Measurements from ENCODE around the gene TCF19. TPM values are rescaled to one million over a fixed set of nuclear protein-coding genes. Genes with fewer than 3 reads are reported as not detected.
"Not testable (repeated sequence)": the region's sequence is repeated elsewhere in the genome, so short reads cannot be mapped to it uniquely, and the experiment has no call there.

TCF19 gene
- total and polyA plus RNA-seq, 2 experiments from 2014 or later, result 8.3 to 11.1 TPM

DNA sequence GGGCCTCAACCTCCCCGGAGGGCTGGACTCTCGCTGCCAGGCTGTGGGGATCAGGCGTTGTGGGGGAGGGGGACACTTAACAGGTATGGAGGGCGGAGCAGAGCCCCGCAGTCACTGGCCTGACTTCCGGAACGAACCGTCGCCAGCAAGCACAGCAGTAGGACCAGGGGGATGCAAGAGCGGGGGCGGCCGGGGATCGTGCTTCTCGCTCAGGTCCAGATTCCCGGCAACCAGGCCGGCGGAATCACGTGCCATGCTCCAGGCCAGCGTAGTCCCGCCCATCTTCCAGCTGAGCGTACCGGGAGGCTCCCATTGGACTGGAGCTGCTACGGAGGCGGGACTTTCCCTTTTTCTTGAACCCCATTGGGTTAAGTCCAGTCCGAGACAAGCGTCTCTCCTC is 22.1 kb downstream of the TCF19 start:
- Histone ChIP-seq H3F3A (replicated peaks; ENCODE audit: low read depth) (no peaks in the 10 kb centered on the region), H2AFZ (no peak overlapping the region), H3K4me1 (ENCODE audit: insufficient read depth) (peaks cover 32% of the 10 kb centered on the region), H3K79me2 (replicated peaks; ENCODE audit: insufficient read depth) (no peaks in the 10 kb centered on the region), H3K9me2 (ENCODE audit: insufficient read depth) (no peaks in the 10 kb centered on the region), H3K36me3 (ENCODE audit: insufficient read depth) (no peaks in the 10 kb centered on the region; the same call in 1 of the 2 replicates), H3K27ac (ENCODE audit: low read depth) (no peak overlapping the region), H3K4me2 (no peak overlapping the region; the same call in 1 of the 2 replicates), H3K4me3 (no peak overlapping the region), H4K20me1 (replicated peaks; ENCODE audit: insufficient read depth) (no peaks in the 10 kb centered on the region), H3K27me3 (ENCODE audit: insufficient read depth) (no peaks in the 10 kb centered on the region)
- DNase-seq (ENCODE audit: low spot score), result peak; percentile 95
- TF ChIP-seq ETS1 (IDR thresholded peaks at IDR 0.05), result no peak
- TF ChIP-seq EZH2phosphoT487 (IDR thresholded peaks at IDR 0.05; ENCODE audit: unreplicated experiment), result no peak
- no peak for TF ChIP-seq STAT1 (IDR thresholded peaks at IDR 0.05; ENCODE audit: unreplicated experiment)
- TF ChIP-seq ZNF114 (CRISPR knock-in tag; IDR thresholded peaks at IDR 0.05), result no peak
- TF ChIP-seq, protein P1, sequence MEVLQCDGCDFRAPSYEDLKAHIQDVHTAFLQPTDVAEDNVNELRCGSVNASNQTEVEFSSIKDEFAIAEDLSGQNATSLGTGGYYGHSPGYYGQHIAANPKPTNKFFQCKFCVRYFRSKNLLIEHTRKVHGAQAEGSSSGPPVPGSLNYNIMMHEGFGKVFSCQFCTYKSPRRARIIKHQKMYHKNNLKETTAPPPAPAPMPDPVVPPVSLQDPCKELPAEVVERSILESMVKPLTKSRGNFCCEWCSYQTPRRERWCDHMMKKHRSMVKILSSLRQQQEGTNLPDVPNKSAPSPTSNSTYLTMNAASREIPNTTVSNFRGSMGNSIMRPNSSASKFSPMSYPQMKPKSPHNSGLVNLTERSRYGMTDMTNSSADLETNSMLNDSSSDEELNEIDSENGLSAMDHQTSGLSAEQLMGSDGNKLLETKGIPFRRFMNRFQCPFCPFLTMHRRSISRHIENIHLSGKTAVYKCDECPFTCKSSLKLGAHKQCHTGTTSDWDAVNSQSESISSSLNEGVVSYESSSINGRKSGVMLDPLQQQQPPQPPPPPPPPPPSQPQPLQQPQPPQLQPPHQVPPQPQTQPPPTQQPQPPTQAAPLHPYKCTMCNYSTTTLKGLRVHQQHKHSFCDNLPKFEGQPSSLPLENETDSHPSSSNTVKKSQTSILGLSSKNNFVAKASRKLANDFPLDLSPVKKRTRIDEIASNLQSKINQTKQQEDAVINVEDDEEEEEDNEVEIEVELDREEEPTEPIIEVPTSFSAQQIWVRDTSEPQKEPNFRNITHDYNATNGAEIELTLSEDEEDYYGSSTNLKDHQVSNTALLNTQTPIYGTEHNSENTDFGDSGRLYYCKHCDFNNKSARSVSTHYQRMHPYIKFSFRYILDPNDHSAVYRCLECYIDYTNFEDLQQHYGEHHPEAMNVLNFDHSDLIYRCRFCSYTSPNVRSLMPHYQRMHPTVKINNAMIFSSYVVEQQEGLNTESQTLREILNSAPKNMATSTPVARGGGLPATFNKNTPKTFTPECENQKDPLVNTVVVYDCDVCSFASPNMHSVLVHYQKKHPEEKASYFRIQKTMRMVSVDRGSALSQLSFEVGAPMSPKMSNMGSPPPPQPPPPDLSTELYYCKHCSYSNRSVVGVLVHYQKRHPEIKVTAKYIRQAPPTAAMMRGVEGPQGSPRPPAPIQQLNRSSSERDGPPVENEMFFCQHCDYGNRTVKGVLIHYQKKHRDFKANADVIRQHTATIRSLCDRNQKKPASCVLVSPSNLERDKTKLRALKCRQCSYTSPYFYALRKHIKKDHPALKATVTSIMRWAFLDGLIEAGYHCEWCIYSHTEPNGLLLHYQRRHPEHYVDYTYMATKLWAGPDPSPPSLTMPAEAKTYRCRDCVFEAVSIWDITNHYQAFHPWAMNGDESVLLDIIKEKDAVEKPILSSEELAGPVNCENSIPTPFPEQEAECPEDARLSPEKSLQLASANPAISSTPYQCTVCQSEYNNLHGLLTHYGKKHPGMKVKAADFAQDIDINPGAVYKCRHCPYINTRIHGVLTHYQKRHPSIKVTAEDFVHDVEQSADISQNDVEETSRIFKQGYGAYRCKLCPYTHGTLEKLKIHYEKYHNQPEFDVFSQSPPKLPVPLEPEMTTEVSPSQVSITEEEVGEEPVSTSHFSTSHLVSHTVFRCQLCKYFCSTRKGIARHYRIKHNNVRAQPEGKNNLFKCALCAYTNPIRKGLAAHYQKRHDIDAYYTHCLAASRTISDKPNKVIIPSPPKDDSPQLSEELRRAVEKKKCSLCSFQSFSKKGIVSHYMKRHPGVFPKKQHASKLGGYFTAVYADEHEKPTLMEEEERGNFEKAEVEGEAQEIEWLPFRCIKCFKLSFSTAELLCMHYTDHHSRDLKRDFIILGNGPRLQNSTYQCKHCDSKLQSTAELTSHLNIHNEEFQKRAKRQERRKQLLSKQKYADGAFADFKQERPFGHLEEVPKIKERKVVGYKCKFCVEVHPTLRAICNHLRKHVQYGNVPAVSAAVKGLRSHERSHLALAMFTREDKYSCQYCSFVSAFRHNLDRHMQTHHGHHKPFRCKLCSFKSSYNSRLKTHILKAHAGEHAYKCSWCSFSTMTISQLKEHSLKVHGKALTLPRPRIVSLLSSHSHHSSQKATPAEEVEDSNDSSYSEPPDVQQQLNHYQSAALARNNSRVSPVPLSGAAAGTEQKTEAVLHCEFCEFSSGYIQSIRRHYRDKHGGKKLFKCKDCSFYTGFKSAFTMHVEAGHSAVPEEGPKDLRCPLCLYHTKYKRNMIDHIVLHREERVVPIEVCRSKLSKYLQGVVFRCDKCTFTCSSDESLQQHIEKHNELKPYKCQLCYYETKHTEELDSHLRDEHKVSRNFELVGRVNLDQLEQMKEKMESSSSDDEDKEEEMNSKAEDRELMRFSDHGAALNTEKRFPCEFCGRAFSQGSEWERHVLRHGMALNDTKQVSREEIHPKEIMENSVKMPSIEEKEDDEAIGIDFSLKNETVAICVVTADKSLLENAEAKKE (CRISPR knock-in tag; IDR thresholded peaks at IDR 0.05), result no peak
- TF ChIP-seq, protein P2, sequence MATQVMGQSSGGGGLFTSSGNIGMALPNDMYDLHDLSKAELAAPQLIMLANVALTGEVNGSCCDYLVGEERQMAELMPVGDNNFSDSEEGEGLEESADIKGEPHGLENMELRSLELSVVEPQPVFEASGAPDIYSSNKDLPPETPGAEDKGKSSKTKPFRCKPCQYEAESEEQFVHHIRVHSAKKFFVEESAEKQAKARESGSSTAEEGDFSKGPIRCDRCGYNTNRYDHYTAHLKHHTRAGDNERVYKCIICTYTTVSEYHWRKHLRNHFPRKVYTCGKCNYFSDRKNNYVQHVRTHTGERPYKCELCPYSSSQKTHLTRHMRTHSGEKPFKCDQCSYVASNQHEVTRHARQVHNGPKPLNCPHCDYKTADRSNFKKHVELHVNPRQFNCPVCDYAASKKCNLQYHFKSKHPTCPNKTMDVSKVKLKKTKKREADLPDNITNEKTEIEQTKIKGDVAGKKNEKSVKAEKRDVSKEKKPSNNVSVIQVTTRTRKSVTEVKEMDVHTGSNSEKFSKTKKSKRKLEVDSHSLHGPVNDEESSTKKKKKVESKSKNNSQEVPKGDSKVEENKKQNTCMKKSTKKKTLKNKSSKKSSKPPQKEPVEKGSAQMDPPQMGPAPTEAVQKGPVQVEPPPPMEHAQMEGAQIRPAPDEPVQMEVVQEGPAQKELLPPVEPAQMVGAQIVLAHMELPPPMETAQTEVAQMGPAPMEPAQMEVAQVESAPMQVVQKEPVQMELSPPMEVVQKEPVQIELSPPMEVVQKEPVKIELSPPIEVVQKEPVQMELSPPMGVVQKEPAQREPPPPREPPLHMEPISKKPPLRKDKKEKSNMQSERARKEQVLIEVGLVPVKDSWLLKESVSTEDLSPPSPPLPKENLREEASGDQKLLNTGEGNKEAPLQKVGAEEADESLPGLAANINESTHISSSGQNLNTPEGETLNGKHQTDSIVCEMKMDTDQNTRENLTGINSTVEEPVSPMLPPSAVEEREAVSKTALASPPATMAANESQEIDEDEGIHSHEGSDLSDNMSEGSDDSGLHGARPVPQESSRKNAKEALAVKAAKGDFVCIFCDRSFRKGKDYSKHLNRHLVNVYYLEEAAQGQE (IDR thresholded peaks at IDR 0.05; ENCODE audit: unreplicated experiment), result no peak
- H3K4me3 Mint-ChIP-seq, result no peak overlapping the region
- no peaks in the 10 kb centered on the region for H3K9me3 Mint-ChIP-seq
- peaks cover 7% of the 10 kb centered on the region for H3K27me3 Mint-ChIP-seq (ENCODE audit: insufficient read depth, low read depth, poor library complexity)
- H3K36me3 Mint-ChIP-seq (ENCODE audit: low read depth), result peaks cover 13% of the 10 kb centered on the region; the same call in 2 of the 3 replicates
- H3K4me1 Mint-ChIP-seq, result peaks cover 39% of the 10 kb centered on the region
- H3K27ac Mint-ChIP-seq, result no peak overlapping the region
- ATAC-seq, result peak; percentile 97

DNA sequence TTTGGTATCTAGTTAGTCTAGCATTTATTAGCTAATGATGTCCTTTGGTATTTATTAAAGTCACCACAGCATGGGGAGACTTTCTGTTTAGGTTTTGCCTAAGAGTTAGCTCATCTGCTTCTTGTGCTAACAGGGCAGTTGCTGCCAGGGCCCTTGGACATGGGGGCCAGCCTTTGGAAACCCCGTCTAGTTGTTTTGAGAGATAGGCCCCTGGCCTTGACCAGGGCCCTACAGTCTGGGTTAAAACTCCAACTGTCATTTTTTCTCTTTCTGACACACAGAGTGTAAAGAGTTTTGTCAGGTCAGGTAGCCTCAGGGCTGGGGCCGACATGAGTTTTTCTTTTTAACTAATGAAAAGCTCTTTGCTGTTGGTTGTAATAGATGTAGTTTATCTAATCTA is 24.9 kb downstream of the TCF19 start:
- not testable (repeated sequence) for H2AFZ ChIP-seq; ATAC-seq; H3K4me3 Mint-ChIP-seq; H3K27ac Mint-ChIP-seq; H3K4me2 ChIP-seq; H4K20me1 ChIP-seq (replicated peaks; ENCODE audit: insufficient read depth); H3K4me3 ChIP-seq; H3F3A ChIP-seq (replicated peaks; ENCODE audit: low read depth); H3K9me2 ChIP-seq (ENCODE audit: insufficient read depth); H3K27ac ChIP-seq (ENCODE audit: low read depth); H3K27me3 ChIP-seq (ENCODE audit: insufficient read depth); H3K9me3 Mint-ChIP-seq; H3K36me3 ChIP-seq (ENCODE audit: insufficient read depth); H3K27me3 Mint-ChIP-seq (ENCODE audit: insufficient read depth, low read depth, poor library complexity); H3K79me2 ChIP-seq (replicated peaks; ENCODE audit: insufficient read depth); DNase-seq (ENCODE audit: low spot score)
- H3K4me1 ChIP-seq (ENCODE audit: insufficient read depth), result peaks cover 37% of the 10 kb centered on the region
- Mint-ChIP-seq H3K4me1 (peaks cover 32% of the 10 kb centered on the region), H3K36me3 (ENCODE audit: low read depth) (peaks cover 10% of the 10 kb centered on the region; the same call in 2 of the 3 replicates)

GRCh38 chr6:31183859-31184258 is 25.5 kb downstream of the TCF19 start:
- H3K36me3 ChIP-seq (ENCODE audit: insufficient read depth); H3K27ac ChIP-seq (ENCODE audit: low read depth); H3K4me3 Mint-ChIP-seq; H3K4me3 ChIP-seq; H3K79me2 ChIP-seq (replicated peaks; ENCODE audit: insufficient read depth); H3K9me3 Mint-ChIP-seq; H4K20me1 ChIP-seq (replicated peaks; ENCODE audit: insufficient read depth); H3K9me2 ChIP-seq (ENCODE audit: insufficient read depth); DNase-seq (ENCODE audit: low spot score); H3K27me3 ChIP-seq (ENCODE audit: insufficient read depth); ATAC-seq; H2AFZ ChIP-seq; H3K27me3 Mint-ChIP-seq (ENCODE audit: insufficient read depth, low read depth, poor library complexity); H3F3A ChIP-seq (replicated peaks; ENCODE audit: low read depth); H3K4me2 ChIP-seq: not testable (repeated sequence)
- peaks cover 28% of the 10 kb centered on the region for H3K4me1 Mint-ChIP-seq
- H3K4me1 ChIP-seq (ENCODE audit: insufficient read depth), result peaks cover 37% of the 10 kb centered on the region
- H3K36me3 Mint-ChIP-seq (ENCODE audit: low read depth), result peaks cover 10% of the 10 kb centered on the region; the same call in 2 of the 3 replicates
- H3K27ac Mint-ChIP-seq, result 0 out of 2 replicates have a peak overlapping the region, but pooled peaks have one; percentile 23

All from GM23338 (cell line).